DND-41 (cell line): ENCODE data around the gene ARMC2.

ENCODE experiments used
- ATAC-seq: fragments of 200-7000 bp; cut with Tn5 transposase; 3 replicates; pipeline ENCODE4 v1.9.1; 2021; ENCODE audit warnings: low read depth; ENCODE audit not compliant: insufficient read depth
- DNase-seq: peaks from one replicate; pipeline ENCODE4 v3.0.0-alpha.2; 2020
- H2AFZ ChIP-seq: 2 replicates; pipeline ENCODE4 v1.6.0; 2012; ENCODE audit warnings: low read depth, low read length
- H3K27ac ChIP-seq: 2 replicates; pipeline ENCODE4 v1.5.1; 2012; ENCODE audit warnings: low read length, inconsistent platforms
- H3K27me3 ChIP-seq: fragments of 200-600 bp; sonication (generic); 2 replicates; pipeline ENCODE4 v1.6.0; 2012; ENCODE audit warnings: low read length, mild to moderate bottlenecking, inconsistent platforms; ENCODE audit not compliant: insufficient read depth, poor library complexity
- H3K36me3 ChIP-seq: 2 replicates; pipeline ENCODE4 v1.5.1; 2012; ENCODE audit warnings: low read length, inconsistent platforms; ENCODE audit not compliant: insufficient read depth
- H3K4me1 ChIP-seq: 2 replicates; pipeline ENCODE4 v1.5.1; 2012; ENCODE audit warnings: mild to moderate bottlenecking, low read length; ENCODE audit not compliant: insufficient read depth
- H3K4me2 ChIP-seq: 2 replicates; pipeline ENCODE4 v1.6.0; 2012; ENCODE audit warnings: mild to moderate bottlenecking, moderate library complexity, low read length, inconsistent platforms; ENCODE audit not compliant: insufficient read depth
- H3K4me3 ChIP-seq, 2 experiments: fragments of 200-600 bp in 1 of 2; shearing (Covaris generic) in 1 of 2; 2 replicates each; pipeline ENCODE4 v1.5.1; 2012 to 2016; ENCODE audit warnings: inconsistent platforms in 2 of 2, low read length in 2 of 2, mild to moderate bottlenecking in 2 of 2, low read depth in 1 of 2, moderate library complexity in 1 of 2
- H3K79me2 ChIP-seq: 2 replicates; pipeline ENCODE4 v1.6.0; 2012; ENCODE audit warnings: low read length, inconsistent platforms; ENCODE audit not compliant: insufficient read depth
- H3K9ac ChIP-seq: 2 replicates; pipeline ENCODE4 v1.6.0; 2012; ENCODE audit warnings: low read depth, mild to moderate bottlenecking, inconsistent platforms, low read length, moderate library complexity
- H3K9me3 ChIP-seq: 2 replicates; pipeline ENCODE4 v1.5.1; 2012; ENCODE audit warnings: low read length, moderate library complexity, mild to moderate bottlenecking, inconsistent platforms; ENCODE audit not compliant: insufficient read depth, severe bottlenecking
- H4K20me1 ChIP-seq: 2 replicates; pipeline ENCODE4 v1.6.0; 2012; ENCODE audit warnings: low read length; ENCODE audit not compliant: insufficient read depth
- EZH2 ChIP-seq: IDR thresholded peaks from 3 replicates; pipeline ENCODE4 v1.6.1; 2012; ENCODE audit warnings: borderline replicate concordance, low read depth, mild to moderate bottlenecking, moderate library complexity, low read length, inconsistent platforms; ENCODE audit not compliant: severe bottlenecking
- TF ChIP-seq, protein P1 (sequence below): IDR thresholded peaks from 2 replicates; pipeline ENCODE4 v1.5.1; 2012; ENCODE audit warnings: borderline replicate concordance, low read length, moderate library complexity, mild to moderate bottlenecking; ENCODE audit not compliant: poor library complexity, severe bottlenecking; ENCODE audit errors: extremely low read depth

Gene ARMC2

DNA sequence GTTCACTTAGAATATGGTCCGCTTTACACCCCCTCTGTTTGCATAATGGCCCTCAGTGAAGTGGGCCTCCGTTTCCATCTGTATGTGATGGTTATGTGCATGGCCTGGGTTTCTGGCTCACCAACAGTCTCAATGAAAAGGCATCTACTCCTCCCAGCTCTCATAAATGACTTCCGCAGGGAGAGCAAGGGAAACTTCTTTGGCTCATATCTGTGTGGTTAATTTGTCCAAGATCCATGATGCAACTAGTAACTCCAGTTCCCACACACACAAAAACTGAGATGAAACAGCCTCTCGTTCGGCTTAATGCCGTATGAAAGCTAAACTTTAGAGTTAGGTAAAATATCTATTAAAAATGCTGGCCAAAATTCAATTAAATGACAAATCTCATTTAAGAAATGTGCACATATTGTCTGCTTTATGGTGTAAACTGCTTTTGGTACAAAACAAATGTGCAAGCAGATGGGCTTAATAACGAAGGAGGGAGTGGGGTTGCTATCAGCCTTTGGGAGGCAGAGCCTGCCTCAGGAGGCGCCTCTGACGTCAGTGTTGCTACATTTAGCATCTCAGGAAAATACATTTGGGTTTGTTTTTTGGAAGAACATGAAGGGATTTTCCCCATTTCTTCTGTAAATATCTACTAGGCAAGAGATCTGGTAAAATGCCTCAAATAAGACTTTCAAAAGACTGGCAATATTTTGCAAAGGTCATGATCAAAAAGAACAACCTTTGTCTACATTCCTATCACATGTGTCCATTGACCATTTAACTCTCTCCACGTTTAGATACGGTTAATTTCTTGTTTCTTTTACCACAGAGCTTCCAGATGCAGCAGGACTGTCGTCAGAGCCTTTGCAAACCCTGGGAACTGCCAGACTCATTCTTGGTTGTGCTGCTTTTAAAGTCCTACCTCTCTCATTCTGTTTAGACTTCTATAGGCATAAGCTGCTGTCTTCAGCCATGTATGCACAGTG is 96.8 kb downstream of the ARMC2 start:
- no peak overlapping the region for H3K4me3 ChIP-seq
- no peaks in the 10 kb centered on the region for H3K27me3 ChIP-seq
- H3K4me2 ChIP-seq = no peak overlapping the region
- H3K27ac ChIP-seq = peak overlapping the region; percentile 42; the same call in 1 of the 2 replicates
- no peaks in the 10 kb centered on the region for H3K79me2 ChIP-seq
- peaks cover 33% of the 10 kb centered on the region for H3K4me1 ChIP-seq
- H2AFZ ChIP-seq = no peak overlapping the region; the same call in 1 of the 2 replicates
- no peaks in the 10 kb centered on the region for H3K9me3 ChIP-seq
- TF ChIP-seq, protein P1, sequence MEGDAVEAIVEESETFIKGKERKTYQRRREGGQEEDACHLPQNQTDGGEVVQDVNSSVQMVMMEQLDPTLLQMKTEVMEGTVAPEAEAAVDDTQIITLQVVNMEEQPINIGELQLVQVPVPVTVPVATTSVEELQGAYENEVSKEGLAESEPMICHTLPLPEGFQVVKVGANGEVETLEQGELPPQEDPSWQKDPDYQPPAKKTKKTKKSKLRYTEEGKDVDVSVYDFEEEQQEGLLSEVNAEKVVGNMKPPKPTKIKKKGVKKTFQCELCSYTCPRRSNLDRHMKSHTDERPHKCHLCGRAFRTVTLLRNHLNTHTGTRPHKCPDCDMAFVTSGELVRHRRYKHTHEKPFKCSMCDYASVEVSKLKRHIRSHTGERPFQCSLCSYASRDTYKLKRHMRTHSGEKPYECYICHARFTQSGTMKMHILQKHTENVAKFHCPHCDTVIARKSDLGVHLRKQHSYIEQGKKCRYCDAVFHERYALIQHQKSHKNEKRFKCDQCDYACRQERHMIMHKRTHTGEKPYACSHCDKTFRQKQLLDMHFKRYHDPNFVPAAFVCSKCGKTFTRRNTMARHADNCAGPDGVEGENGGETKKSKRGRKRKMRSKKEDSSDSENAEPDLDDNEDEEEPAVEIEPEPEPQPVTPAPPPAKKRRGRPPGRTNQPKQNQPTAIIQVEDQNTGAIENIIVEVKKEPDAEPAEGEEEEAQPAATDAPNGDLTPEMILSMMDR = no peak
- no peak for TF ChIP-seq EZH2
- H4K20me1 ChIP-seq = no peaks in the 10 kb centered on the region
- no peak overlapping the region for H3K9ac ChIP-seq
- ATAC-seq = no peak
- DNase-seq = no peak
- no peaks in the 10 kb centered on the region for H3K36me3 ChIP-seq

DNA sequence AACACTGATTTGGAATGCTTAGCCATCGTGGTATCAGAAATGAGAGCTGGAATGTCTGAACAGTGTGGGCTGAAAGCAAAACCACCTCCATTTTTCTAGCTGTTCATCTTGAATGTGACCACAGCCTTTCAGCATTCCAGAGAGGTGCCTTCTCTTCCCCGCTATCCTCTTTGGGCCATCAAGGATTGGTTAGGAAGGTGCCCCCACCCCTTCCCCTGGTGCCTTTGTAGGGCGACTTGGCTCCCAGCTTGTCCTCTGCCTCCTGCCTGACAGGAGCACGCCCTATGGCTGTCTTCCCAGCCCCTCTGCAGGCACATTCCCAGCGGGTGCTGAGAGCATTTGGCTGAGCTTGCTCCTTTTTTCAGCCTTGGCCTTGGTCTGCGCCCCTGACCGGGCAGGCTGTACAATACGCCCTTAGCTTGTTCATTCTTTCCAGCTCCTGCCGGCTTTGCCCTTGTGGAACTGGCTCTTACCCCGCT is 97.5 kb downstream of the ARMC2 start:
- Histone ChIP-seq H3K27me3 (no peaks in the 10 kb centered on the region), H3K36me3 (no peaks in the 10 kb centered on the region), H3K27ac (no peak overlapping the region), H3K4me1 (peaks cover 33% of the 10 kb centered on the region), H3K4me2 (no peak overlapping the region), H3K9me3 (no peaks in the 10 kb centered on the region), H2AFZ (no peak overlapping the region; the same call in 1 of the 2 replicates), H3K9ac (no peak overlapping the region), H4K20me1 (no peaks in the 10 kb centered on the region), H3K79me2 (no peaks in the 10 kb centered on the region), H3K4me3 (no peak overlapping the region)
- TF ChIP-seq, protein P1 = no peak
- TF ChIP-seq EZH2 = no peak
- ATAC-seq (no peak), DNase-seq (no peak)

DNA sequence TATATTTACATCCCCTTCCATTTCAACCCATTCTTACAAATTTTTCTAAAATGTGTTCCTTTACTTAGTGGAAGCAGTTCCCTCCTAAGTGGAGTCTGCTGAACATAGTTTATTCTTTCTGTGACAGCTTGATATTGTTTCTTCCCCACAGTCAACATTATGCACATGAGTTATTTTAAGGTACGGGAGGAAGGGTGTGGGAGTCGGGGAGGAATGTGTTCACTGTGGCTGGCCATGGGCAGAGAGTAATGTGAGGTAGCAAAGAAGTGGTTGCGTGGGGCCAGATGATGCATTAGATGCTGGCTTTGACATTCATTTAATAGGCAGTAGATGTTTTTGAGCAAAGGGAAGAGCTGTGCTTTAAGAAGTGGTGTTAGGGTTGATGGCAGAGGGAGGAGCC is 98.5 kb downstream of the ARMC2 start:
- no peaks in the 10 kb centered on the region for H3K79me2 ChIP-seq
- H2AFZ ChIP-seq = no peak overlapping the region
- H3K9me3 ChIP-seq = no peaks in the 10 kb centered on the region
- H3K4me1 ChIP-seq = peaks cover 27% of the 10 kb centered on the region
- no peak for ATAC-seq
- H3K9ac ChIP-seq = no peak overlapping the region
- H3K27me3 ChIP-seq = no peaks in the 10 kb centered on the region
- no peak overlapping the region for H3K4me3 ChIP-seq
- no peak overlapping the region for H3K27ac ChIP-seq
- no peaks in the 10 kb centered on the region for H4K20me1 ChIP-seq
- H3K4me2 ChIP-seq = no peak overlapping the region
- no peaks in the 10 kb centered on the region for H3K36me3 ChIP-seq
- TF ChIP-seq, protein P1 = no peak
- TF ChIP-seq EZH2 = no peak
- no peak for DNase-seq
